ENCODE results near the gene ANKIB1. TPM values are rescaled to one million over a fixed set of nuclear protein-coding genes. Genes with fewer than 3 reads are reported as not detected.

The ANKIB1 gene
- total RNA-seq, 1 donor from 2014 or later, result 52.1 TPM

- Histone ChIP-seq H3F3A (ENCODE audit: low read depth) (no peaks in the 10 kb centered on the region), H3K79me2 (ENCODE audit: low read depth) (no peaks in the 10 kb centered on the region), H3K4me2 (no peak overlapping the region), H3K36me3 (no peaks in the 10 kb centered on the region), H3K4me1 (peaks cover under 1% of the 10 kb centered on the region), H3K9ac (no peak overlapping the region), H4K20me1 (ENCODE audit: low read depth) (no peaks in the 10 kb centered on the region), H3K27me3 (no peaks in the 10 kb centered on the region), H3K9me3 (ENCODE audit: low read depth) (no peaks in the 10 kb centered on the region), H3K4me3 (no peak overlapping the region), H2AFZ (replicated peaks) (no peak overlapping the region), H3K27ac (no peak overlapping the region)
- Mint-ChIP-seq H3K9me3 (no peaks in the 10 kb centered on the region), H3K36me3 (no peaks in the 10 kb centered on the region), H3K27ac (no peak overlapping the region), H3K4me1 (no peaks in the 10 kb centered on the region), H3K4me3 (no peak overlapping the region), H3K27me3 (ENCODE audit: insufficient read depth, low read depth) (peaks cover 5% of the 10 kb centered on the region)
- no peak for DNase-seq (ENCODE audit: low spot score)
- TF ChIP-seq CTCF (IDR thresholded peaks at IDR 0.05), result no peak
These were observed 167.8 kb downstream of the ANKIB1 start for GRCh38 chr7:92413550-92413949.

DNA sequence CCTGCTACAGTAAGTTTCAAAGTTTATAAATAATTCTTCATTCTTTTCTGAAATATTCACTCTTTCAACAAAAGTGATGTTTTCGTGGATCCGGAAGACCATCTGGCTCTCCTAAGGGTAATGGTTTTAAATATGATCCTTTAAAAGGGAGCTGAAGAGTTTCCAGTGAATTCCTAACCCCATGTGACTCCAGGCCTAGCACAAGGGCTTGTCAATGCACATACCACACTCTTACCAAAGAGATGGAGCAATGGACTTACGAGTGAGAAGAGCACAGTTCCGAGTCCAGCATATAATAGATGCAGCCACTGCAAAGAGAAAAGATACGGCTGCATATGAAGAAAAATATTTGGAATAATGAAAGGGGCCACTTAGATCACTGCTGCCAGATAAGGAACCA, 169.5 kb downstream of the ANKIB1 start:
- H4K20me1 ChIP-seq (ENCODE audit: low read depth), result no peaks in the 10 kb centered on the region
- Mint-ChIP-seq H3K27ac (no peak overlapping the region), H3K9me3 (no peaks in the 10 kb centered on the region), H3K27me3 (ENCODE audit: insufficient read depth, low read depth) (peaks cover 2% of the 10 kb centered on the region), H3K4me1 (no peaks in the 10 kb centered on the region), H3K4me3 (no peak overlapping the region), H3K36me3 (no peaks in the 10 kb centered on the region)
- DNase-seq (ENCODE audit: low spot score), result no peak
- TF ChIP-seq CTCF (IDR thresholded peaks at IDR 0.05), result no peak
- no peak for TF ChIP-seq EZH2phosphoT487 (IDR thresholded peaks at IDR 0.05)
- no peak for TF ChIP-seq EZH2 (IDR thresholded peaks at IDR 0.05)
- no peaks in the 10 kb centered on the region for H3K79me2 ChIP-seq (ENCODE audit: low read depth)
- no peaks in the 10 kb centered on the region for H3K27me3 ChIP-seq
- no peaks in the 10 kb centered on the region for H3K4me1 ChIP-seq
- no peaks in the 10 kb centered on the region for H3F3A ChIP-seq (ENCODE audit: low read depth)
- H2AFZ ChIP-seq (replicated peaks), result no peak overlapping the region
- H3K4me3 ChIP-seq, result no peak overlapping the region
- no peaks in the 10 kb centered on the region for H3K9me3 ChIP-seq (ENCODE audit: low read depth)
- H3K9ac ChIP-seq, result no peak overlapping the region
- no peak overlapping the region for H3K4me2 ChIP-seq
- no peaks in the 10 kb centered on the region for H3K36me3 ChIP-seq
- no peak overlapping the region for H3K27ac ChIP-seq

- no peak overlapping the region for H3K4me2 ChIP-seq
- Mint-ChIP-seq H3K9me3 (no peaks in the 10 kb centered on the region), H3K4me1 (no peaks in the 10 kb centered on the region), H3K36me3 (no peaks in the 10 kb centered on the region), H3K4me3 (no peak overlapping the region), H3K27ac (no peak overlapping the region), H3K27me3 (ENCODE audit: insufficient read depth, low read depth) (peaks cover 2% of the 10 kb centered on the region)
- H3F3A ChIP-seq (ENCODE audit: low read depth), result no peaks in the 10 kb centered on the region
- H4K20me1 ChIP-seq (ENCODE audit: low read depth), result no peaks in the 10 kb centered on the region
- DNase-seq (ENCODE audit: low spot score), result peak; percentile 33
- no peak overlapping the region for H3K9ac ChIP-seq
- no peak overlapping the region for H3K27ac ChIP-seq
- no peak for TF ChIP-seq EZH2 (IDR thresholded peaks at IDR 0.05)
- peak; percentile 41 for TF ChIP-seq CTCF (IDR thresholded peaks at IDR 0.05)
- no peaks in the 10 kb centered on the region for H3K79me2 ChIP-seq (ENCODE audit: low read depth)
- H3K36me3 ChIP-seq, result no peaks in the 10 kb centered on the region
- no peaks in the 10 kb centered on the region for H3K4me1 ChIP-seq
- H3K4me3 ChIP-seq, result no peak overlapping the region
- no peaks in the 10 kb centered on the region for H3K27me3 ChIP-seq
- no peaks in the 10 kb centered on the region for H3K9me3 ChIP-seq (ENCODE audit: low read depth)
- H2AFZ ChIP-seq (replicated peaks), result peak overlapping the region; percentile 39
These were observed 172.1 kb downstream of the ANKIB1 start for GRCh38 chr7:92417913-92418312.

All from neural progenitor cell (in vitro differentiated cells).